ENCODE results near the gene SPTBN1.

SPTBN1 gene

DNA sequence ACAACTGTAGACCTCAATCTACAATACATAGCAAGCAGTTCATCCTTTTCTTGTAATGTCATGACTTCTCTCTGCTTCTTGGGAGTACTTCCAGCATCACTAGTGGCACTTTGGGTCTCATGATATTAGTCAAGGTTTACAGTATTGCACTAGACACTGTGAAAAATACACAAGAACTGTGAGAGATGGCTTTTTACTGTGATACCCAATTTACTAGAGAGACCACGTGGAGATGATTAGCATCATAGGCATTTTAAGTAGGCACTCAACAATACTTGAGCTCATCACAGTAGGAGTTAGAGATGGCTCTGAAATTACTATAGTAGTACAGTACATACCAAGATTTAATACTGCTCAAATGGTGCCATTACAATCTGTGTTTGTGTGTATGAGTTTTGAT lies 154.6 kb downstream of the SPTBN1 start:
- DNase-seq (ENCODE audit: low read depth): no peak

DNA sequence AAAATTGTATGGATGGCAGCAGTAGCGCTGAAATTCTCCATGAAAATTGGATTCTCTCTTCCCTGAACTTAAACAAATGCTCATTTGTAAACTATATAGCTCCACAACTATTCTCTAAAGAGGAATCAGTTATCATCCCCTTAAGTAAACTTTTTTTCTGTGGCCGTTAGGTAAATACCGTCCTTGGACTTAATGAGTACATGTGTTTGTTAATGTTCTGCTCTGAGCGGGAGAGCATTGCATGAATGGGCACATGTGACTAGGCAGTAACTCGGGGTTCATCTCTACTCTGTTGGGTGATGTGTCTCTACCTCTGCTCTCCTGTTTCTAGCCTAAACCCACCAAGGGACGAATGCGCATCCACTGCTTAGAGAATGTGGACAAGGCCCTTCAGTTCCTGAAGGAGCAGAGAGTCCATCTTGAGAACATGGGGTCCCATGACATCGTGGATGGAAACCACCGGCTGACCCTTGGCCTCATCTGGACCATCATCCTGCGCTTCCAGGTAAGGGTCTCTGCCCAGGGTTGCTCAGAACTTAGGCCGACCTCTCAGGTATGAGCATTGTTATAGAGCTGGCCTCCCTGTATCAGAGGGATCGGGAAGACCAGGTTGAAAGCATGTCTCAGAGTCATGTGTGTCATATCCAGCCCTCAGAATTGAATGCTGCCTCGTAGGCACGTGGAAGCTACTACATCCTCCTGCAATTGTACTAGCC lies 155.9 kb downstream of the SPTBN1 start:
- no peak for DNase-seq (ENCODE audit: low read depth)

DNA sequence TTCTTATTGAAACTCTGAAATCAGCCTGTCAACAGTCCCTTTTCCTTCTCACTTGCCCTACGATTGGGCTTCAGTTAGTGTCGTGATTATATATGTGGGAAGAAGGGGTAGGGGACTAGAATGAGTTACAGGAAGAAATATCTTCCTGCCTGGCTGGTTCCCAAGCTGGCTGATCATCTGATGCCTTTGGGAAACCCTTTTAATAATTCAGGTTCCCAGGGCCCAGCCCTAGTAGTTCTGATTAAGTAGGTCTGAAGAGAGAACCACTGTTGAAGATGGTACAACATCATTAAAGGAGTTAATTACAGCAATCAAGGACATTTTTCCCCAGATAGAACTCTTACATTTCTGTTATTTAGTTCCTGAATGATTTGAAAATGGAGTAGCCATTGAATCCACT lies 157.3 kb downstream of the SPTBN1 start:
- no peak for DNase-seq (ENCODE audit: low read depth)

DNA sequence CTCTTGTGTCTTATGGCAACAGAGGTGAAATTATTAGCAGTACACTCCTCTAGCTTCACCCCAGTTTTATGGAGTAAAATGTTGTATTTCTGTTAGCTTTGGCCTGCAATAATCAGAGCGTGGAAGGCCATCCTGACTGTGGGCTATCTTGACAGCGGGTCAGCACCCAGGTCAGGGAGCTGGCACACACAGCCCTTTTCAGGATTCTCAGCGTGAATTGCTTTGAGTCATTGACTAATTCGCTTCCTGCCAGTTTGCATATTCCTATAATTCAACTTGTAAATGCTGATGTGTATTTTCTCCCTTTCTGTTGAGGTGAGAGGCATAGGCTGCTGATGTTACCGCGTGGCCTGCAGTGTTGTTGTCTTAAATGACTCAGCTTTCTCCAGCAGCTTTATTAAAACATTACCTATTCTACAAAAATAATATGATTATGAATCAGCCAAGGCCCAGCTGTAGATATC lies 157.7 kb downstream of the SPTBN1 start:
- no peak for DNase-seq (ENCODE audit: low read depth)

DNA sequence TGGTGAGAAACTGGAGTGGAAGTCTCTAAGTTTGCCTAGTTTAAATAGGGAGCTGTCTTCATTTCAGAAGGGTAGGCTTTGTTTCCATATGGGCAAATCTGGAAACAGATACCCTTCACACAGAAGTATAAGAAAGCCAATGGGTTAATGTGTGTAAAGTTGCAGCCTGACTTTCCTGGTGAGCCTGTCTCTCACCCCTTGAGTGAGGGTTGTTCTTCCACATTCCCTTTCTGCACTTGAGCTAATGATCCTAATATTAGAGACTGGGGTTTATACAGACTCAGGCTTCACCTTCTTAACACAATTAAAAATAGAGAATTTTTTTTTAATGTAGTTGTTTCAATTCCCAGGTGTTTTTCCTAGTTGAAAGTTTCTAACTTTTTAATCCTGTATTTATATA lies 158.7 kb downstream of the SPTBN1 start:
- DNase-seq (ENCODE audit: low read depth): no peak

DNA sequence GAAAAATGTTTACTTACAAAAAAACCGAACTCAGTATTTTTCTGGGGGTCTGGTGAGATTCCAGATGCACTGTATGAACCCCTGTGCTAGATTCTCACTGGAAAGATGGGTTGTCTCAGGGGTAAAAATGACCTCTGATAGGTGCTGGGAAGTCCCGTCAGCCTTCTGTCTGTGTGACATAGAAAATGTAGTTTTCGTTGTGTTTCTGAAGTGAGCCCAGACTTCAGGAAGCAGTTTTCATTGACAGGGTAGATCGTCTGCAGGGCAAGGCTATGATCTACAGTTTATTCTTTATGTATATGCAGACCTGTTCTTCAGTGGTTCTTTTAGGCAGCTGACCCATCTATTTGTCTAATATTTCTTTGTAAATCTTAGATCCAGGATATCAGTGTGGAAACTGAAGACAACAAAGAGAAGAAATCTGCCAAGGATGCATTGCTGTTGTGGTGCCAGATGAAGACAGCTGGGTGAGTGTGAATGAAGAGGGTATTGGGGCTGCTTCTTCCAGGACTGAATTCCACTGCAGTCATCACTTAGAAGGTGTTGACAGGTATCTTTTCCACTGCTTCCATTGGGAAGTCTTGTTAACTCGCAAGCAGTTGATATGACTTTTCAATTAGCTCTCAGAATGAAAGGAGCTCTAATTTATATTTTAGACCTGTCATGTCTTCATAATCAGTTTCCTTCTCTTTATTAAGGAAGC lies 159.9 kb downstream of the SPTBN1 start:
- no peak for DNase-seq (ENCODE audit: low read depth)

DNA sequence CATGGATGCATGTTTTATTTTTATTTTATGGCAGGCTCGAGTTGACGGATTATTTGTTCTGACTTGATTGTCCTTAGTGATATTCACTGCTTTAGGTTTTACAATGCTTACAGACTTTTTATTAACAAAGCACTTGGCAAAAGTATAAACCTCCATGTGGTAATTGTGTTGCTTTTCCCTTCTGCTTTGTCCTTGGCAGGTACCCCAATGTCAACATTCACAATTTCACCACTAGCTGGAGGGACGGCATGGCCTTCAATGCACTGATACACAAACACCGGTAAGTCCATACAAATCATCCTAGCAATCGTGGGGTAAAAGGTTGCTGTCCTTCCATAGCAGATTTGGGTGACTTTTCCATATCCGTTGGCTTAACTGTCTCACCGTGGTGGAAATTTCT lies 161.3 kb downstream of the SPTBN1 start:
- DNase-seq (ENCODE audit: low read depth): no peak

DNA sequence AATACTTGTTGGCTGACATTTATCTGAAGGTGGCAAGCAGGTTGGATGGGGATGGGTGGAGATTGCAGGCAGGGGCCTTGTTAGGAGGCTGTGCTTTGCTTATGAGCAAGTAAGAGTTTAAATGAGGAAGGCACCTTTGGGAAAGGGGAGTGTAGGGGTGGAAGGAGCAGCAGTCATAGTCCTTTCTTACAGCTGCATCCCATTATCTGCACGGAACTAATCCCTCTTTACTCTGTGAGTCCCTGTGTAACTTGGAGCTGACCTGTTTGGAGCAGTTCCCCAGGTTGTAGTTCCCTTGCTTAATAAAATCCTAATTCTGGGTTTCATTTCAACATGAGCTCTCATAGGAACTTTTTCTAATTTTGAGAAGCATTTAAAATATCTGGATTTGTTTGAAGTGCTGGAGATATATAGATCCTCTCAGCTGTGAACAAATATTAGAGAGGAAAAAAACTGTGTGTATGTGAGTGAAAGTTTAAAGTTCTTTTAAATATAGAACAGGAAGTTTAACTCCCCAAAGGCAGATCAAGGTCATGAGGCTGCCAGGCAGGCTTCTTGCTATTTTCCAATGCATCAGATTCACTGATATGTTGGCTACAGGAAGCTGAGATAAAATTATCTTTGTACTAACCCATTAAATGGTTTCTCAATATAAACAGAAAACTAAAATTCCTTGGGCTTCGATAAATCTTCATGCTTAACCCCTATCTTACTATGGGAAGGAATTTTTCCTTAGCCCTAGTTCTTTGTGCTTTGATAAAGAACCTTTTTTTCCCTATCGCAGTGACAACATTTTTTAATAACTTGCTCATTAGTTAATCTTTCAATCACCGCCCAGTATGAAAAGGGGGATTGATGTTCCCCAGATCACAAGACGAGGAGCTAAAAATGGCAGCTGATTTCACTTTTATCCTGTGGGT lies 162.8 kb downstream of the SPTBN1 start:
- DNase-seq (ENCODE audit: low read depth): no peak

DNA sequence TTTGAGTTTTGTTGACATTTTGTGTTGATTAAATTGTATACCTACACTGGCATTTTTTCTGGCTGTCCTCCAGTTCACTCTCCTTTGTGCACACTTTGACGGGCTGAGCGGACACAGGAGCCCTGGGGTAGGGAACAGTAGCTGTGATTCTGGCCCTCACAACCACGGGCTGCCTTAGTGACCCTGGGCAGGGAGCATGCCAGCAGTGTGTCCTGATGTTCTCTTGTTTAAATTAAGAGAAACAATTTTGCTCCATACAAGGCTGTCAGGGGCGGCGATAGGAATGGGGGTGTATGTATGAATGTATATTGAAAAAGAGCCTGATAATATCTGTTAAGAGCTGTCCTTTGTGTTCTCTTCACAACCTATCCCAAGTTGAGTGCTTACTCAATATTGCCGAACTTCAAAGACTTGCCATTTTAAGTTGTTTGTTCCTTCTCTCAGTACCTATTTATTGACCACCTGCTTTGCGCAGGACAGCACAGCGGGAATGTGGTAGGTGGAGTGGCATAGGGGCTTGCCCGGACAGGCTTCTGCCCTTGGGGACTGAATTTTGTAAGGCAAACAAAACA lies 163.6 kb downstream of the SPTBN1 start:
- no peak for DNase-seq (ENCODE audit: low read depth)

DNA sequence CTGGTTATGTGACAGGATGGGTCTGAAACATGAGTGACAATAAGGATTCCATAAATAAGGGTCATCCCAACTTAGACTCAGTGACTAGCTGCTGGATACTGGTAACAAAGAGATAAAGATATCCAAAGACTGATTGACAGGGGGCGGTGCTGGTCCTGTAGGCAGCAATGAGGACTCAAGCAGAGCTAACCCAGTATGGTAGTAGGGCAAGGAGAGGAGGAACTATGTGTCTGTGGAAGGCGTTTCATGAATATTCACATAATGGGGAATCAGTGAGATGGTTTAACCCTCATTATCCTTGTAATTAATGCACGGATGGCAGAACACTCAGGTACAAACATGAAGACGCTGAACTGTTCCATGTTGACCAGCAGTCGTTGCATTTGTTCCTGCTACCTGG lies 164.8 kb downstream of the SPTBN1 start:
- DNase-seq (ENCODE audit: low read depth): no peak

DNA sequence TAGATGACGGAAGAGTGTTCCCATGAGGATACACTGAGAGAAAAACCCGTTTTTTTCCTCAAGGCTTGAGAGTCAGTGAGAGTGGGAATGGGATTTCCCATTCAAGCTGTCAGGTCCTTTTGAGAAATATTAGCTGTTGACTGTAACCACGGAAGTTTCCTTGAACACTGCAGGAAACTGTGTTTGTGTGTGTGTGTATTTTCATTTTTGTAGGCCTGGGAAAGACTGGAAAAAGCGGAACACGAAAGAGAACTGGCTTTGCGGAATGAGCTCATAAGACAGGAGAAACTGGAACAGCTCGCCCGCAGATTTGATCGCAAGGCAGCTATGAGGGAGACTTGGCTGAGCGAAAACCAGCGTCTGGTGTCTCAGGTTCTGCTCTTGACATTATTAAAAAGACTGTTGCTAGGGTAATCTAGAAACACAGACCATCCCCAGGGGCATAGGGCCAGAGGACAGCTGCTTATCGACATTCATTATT lies 168.5 kb downstream of the SPTBN1 start:
- no peak for DNase-seq (ENCODE audit: low read depth)

DNA sequence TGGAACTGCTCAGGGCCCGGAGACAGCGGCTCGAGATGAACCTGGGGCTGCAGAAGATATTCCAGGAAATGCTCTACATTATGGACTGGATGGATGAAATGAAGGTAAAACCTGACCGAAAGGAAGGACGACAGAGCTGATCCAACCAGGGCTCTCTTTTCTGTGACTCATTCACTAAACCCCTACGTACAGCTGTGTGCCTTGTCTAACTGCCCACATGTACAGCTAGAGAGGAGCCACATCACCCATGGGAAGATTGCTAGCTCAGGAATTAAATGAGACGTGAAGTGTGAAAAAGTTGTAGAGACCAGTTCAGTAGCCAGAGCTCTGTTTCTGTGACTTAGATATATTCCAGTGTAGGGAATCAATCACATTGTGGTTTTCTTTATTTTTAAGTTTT lies 170.0 kb downstream of the SPTBN1 start:
- DNase-seq (ENCODE audit: low read depth): no peak

DNA sequence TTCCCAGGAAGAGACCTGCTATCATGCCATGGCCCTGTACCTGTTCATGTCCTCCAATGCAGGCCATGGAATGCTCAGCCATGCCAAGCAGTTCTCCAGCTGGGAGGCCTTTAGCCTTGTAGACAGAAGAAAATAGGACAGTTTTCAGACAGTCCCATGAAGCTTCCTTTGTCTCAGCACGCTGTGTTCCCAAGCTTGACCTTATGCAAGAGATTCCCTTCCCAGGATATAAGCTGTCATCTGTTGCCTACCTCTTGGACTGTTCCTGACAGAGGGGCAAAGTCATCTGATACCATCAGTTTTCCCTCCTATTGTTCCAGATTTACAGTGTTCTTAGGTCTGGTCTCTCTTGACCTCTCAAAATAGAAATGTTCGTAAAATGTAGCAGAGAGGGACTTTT lies 170.8 kb downstream of the SPTBN1 start:
- no peak for DNase-seq (ENCODE audit: low read depth)

DNA sequence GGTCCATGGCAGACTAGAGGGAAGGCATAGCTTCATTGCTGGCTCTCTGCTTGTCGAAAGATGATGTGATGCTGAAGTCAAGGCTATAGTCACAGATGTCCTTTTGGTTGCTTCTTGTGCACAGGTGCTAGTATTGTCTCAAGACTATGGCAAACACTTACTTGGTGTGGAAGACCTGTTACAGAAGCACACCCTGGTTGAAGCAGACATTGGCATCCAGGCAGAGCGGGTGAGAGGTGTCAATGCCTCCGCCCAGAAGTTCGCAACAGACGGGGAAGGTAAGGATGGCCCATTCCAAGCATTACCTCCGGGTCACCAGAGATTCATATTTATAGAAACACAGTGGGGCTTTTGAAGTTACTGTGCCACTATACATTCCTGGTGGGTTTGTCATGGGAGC lies 171.8 kb downstream of the SPTBN1 start:
- DNase-seq (ENCODE audit: low read depth): no peak

DNA sequence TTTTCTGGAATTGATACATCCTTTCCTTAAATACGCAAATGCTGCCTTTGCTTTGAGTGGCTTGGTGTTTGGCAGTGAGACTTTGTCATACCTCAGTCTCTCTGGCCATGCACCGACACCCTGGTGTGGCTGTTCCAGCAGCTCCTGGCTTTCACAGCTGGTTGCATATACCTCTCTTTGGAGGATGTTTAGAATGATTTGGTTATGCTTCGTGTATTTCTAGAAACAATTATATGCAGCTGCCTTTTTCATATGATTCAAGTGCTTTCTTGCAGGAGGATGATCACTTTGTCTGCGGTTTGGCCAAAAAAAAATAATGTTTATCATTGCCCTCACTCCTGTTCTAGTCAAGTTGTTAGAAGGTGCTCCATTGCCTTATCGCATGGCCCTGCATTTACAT lies 172.3 kb downstream of the SPTBN1 start:
- no peak for DNase-seq (ENCODE audit: low read depth)

DNA sequence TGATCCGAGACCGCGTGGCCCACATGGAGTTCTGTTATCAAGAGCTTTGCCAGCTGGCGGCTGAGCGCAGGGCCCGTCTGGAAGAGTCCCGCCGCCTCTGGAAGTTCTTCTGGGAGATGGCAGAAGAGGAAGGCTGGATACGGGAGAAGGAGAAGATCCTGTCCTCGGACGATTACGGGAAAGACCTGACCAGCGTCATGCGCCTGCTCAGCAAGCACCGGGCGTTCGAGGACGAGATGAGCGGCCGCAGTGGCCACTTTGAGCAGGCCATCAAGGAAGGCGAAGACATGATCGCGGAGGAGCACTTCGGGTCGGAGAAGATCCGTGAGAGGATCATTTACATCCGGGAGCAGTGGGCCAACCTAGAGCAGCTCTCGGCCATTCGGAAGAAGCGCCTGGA lies 172.8 kb downstream of the SPTBN1 start:
- no peak for DNase-seq (ENCODE audit: low read depth)

DNA sequence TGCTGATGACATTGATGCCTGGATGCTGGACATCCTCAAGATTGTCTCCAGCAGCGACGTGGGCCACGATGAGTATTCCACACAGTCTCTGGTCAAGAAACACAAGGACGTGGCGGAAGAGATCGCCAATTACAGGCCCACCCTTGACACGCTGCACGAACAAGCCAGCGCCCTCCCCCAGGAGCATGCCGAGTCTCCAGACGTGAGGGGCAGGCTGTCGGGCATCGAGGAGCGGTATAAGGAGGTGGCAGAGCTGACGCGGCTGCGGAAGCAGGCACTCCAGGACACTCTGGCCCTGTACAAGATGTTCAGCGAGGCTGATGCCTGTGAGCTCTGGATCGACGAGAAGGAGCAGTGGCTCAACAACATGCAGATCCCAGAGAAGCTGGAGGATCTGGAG lies 173.3 kb downstream of the SPTBN1 start:
- DNase-seq (ENCODE audit: low read depth): no peak

DNA sequence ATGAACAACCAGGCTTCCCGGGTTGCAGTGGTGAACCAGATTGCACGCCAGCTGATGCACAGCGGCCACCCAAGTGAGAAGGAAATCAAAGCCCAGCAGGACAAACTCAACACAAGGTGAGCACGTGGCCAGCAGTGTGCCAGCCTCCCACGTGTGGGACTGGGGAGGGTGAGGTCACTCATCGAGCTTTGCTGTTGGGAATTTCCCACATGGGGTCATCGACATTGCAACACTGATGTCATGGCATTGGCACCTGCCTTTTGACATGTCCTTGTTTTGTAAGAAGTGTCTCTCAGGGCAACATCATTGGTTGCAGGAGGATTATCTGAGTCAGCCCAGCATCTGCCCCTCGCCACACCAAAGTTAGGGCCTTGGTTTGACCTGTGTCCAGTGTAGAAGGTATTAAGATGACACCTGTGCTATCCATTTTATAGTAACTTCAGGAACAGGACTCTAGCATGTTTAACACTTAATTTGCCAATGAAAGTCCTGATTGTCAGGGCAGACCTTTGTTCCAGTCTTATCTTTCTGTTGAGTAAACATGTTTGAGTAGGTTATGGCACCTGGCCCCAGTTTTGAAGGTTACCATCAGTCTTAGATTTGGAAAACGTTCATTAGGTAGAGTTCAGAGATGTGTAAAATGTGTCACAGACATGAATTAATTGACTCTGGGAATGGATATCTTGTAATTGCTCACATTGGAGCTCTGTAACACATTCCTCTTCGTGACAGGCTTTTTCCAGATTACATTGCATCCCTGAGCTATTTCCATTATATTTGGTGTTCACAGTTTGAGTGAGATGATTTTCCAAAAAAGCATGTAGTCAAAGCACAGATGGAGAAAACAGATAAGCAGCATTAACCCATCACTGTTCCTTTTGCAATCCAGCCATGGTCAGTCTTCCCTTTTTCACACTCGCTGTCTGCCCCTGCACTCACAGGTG lies 174.1 kb downstream of the SPTBN1 start:
- DNase-seq (ENCODE audit: low read depth): peak; percentile 11

DNA sequence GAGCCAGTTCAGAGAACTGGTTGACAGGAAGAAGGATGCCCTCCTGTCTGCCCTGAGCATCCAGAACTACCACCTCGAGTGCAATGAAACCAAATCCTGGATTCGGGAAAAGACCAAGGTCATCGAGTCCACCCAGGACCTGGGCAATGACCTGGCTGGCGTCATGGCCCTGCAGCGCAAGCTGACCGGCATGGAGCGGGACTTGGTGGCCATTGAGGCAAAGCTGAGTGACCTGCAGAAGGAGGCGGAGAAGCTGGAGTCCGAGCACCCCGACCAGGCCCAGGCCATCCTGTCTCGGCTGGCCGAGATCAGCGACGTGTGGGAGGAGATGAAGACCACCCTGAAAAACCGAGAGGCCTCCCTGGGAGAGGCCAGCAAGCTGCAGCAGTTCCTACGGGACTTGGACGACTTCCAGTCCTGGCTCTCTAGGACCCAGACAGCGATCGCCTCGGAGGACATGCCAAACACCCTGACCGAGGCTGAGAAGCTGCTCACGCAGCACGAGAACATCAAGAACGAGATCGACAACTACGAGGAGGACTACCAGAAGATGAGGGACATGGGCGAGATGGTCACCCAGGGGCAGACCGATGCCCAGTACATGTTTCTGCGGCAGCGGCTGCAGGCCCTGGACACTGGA lies 174.9 kb downstream of the SPTBN1 start:
- DNase-seq (ENCODE audit: low read depth): no peak

DNA sequence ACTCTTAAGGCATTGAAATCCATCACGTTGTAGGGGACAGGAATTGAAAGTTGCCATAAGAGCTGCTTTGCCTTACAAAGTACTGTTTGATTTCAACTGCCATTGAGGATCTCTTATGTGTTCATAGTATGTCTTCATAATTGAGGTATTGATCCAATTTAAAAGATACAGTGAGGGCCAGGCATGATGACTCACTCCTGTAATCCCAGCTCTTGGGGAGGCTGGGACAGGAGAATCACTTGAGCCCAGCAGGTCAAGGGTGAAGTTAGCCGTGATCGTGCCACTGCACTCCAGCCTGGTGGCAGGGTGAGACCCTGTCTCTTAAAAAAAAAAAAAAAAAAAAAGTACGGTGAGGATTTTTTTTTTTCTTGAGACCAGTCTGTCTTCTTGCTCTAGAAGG lies 175.6 kb downstream of the SPTBN1 start:
- no peak for DNase-seq (ENCODE audit: low read depth)
